OCI-LY3 (cell line): ENCODE results near the gene PPDPF.
"Not testable (repeated sequence)": the region's sequence is repeated elsewhere in the genome, so short reads cannot be mapped to it uniquely, and the experiment has no call there.

Source experiments
- H2AFZ ChIP-seq: fragments of 200-600, 300-600 bp; shearing (Covaris generic); 2 replicates; pipeline ENCODE4 v1.6.0; 2014; ENCODE audit warnings: antibody characterized with exemption, low read depth, low read length
- H3K27ac ChIP-seq: fragments of 200-600, 300-600 bp; sonication (generic); 2 replicates; pipeline ENCODE4 v1.5.1; 2014; ENCODE audit warnings: mild to moderate bottlenecking, low read length, moderate library complexity, mixed read lengths
- H3K27me3 ChIP-seq: fragments of 200-600, 300-600 bp; sonication (generic); 2 replicates; pipeline ENCODE4 v1.6.1; 2014; ENCODE audit warnings: low read depth, low read length, mixed read lengths
- H3K36me3 ChIP-seq: fragments of 200-600, 300-600 bp; sonication (generic); replicated peaks from 2 replicates; pipeline ENCODE3; 2014; ENCODE audit warnings: low read depth, low read length, mixed read lengths
- H3K4me1 ChIP-seq: fragments of 300-600, 200-600 bp; sonication (generic); 2 replicates; pipeline ENCODE4 v1.6.1; 2014; ENCODE audit warnings: low read length, mixed read lengths
- H3K4me2 ChIP-seq: fragments of 200-600, 300-600 bp; sonication (generic); 2 replicates; pipeline ENCODE4 v1.6.1; 2014; ENCODE audit warnings: low read length, mixed read lengths
- H3K4me3 ChIP-seq: fragments of 300-600, 200-600 bp; sonication (generic); 2 replicates; pipeline ENCODE4 v1.5.1; 2014; ENCODE audit warnings: antibody characterized with exemption, mild to moderate bottlenecking, low read length, moderate library complexity
- H3K79me2 ChIP-seq: fragments of 300-600, 200-600 bp; shearing (Covaris generic); 2 replicates; pipeline ENCODE4 v1.6.1; 2014; ENCODE audit warnings: mild to moderate bottlenecking, low read length, mixed read lengths
- H3K9ac ChIP-seq: fragments of 300-600, 200-600 bp; shearing (Covaris generic); 2 replicates; pipeline ENCODE4 v1.6.0; 2014; ENCODE audit warnings: mild to moderate bottlenecking, low read length, moderate library complexity
- H3K9me3 ChIP-seq: fragments of 200-600, 300-600 bp; shearing (Covaris generic); 2 replicates; pipeline ENCODE4 v1.6.1; 2014; ENCODE audit warnings: low read length, mixed read lengths; ENCODE audit not compliant: insufficient read depth
- H4K20me1 ChIP-seq: fragments of 200-600, 300-600 bp; sonication (generic); 2 replicates; pipeline ENCODE4 v1.6.1; 2016; ENCODE audit warnings: low read length, mixed read lengths; ENCODE audit not compliant: insufficient read depth
- EZH2phosphoT487 ChIP-seq: fragments of 200-600 bp; shearing (Covaris generic); IDR thresholded peaks from 2 replicates; pipeline ENCODE4 v1.6.1; 2018; ENCODE audit warnings: antibody characterized with exemption, mixed run types, low read depth
- TF ChIP-seq, protein P1 (sequence below): fragments of 200-600, 300-600 bp; sonication (generic); IDR thresholded peaks from 2 replicates; pipeline ENCODE4 v1.5.1; 2014; ENCODE audit warnings: antibody characterized with exemption, low read length, low read depth

The PPDPF gene

DNA sequence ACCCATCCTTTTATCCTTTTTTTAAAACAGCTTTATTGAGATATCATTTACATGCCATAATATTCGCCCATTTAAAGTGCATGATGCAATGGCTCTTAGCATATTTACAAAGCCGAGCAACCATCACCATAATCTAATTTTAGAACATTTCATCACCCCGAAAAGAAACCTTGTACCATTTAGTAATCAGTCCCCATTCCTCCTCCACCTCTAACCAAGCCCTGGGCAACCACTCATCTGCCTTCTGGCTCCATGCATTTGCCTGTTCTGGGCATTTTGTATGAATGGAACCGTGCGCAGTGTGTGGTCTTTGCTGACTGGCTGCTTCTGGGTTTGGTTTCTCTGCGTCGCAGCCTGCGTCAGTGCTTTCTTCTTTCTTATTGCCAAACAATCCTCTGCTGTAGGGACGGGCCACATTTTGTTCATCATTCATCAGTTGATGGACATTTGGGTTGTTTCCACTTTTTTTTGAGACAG, 11.4 kb upstream of the PPDPF start:
- H3K4me1 ChIP-seq = no peaks in the 10 kb centered on the region
- no peak overlapping the region for H3K4me2 ChIP-seq
- no peaks in the 10 kb centered on the region for H4K20me1 ChIP-seq
- H3K79me2 ChIP-seq = no peaks in the 10 kb centered on the region
- no peak overlapping the region for H3K9ac ChIP-seq
- no peak overlapping the region for H2AFZ ChIP-seq
- H3K9me3 ChIP-seq = no peaks in the 10 kb centered on the region
- no peak for TF ChIP-seq EZH2phosphoT487
- TF ChIP-seq, protein P1, sequence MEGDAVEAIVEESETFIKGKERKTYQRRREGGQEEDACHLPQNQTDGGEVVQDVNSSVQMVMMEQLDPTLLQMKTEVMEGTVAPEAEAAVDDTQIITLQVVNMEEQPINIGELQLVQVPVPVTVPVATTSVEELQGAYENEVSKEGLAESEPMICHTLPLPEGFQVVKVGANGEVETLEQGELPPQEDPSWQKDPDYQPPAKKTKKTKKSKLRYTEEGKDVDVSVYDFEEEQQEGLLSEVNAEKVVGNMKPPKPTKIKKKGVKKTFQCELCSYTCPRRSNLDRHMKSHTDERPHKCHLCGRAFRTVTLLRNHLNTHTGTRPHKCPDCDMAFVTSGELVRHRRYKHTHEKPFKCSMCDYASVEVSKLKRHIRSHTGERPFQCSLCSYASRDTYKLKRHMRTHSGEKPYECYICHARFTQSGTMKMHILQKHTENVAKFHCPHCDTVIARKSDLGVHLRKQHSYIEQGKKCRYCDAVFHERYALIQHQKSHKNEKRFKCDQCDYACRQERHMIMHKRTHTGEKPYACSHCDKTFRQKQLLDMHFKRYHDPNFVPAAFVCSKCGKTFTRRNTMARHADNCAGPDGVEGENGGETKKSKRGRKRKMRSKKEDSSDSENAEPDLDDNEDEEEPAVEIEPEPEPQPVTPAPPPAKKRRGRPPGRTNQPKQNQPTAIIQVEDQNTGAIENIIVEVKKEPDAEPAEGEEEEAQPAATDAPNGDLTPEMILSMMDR = no peak
- H3K36me3 ChIP-seq = no peaks in the 10 kb centered on the region
- no peak overlapping the region for H3K4me3 ChIP-seq
- H3K27me3 ChIP-seq = peaks cover 6% of the 10 kb centered on the region; the same call in 1 of the 2 replicates
- no peak overlapping the region for H3K27ac ChIP-seq

DNA sequence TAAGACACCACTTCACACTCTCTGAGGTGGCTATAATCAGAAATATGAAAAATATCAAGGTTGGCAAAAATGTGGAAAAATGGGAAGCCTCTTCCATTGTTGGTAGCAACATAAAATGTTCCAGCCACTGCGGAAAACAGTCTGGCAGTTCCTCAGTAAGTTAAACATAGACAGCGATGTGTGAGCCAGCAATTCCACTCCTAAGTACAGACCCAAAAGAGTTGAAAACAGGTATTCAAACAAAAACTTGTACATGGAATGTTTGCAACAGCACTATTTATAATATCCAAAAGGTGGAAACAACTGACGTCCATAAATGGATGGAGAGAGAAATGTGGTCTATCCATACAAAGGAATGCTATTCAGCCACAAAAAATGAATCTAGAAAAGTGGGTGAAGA, 7.4 kb upstream of the PPDPF start:
- no peaks in the 10 kb centered on the region for H3K36me3 ChIP-seq
- no peaks in the 10 kb centered on the region for H4K20me1 ChIP-seq
- no peak overlapping the region for H2AFZ ChIP-seq
- no peaks in the 10 kb centered on the region for H3K4me1 ChIP-seq
- no peak for TF ChIP-seq EZH2phosphoT487
- no peak overlapping the region for H3K4me2 ChIP-seq
- no peak overlapping the region for H3K4me3 ChIP-seq
- H3K79me2 ChIP-seq = no peaks in the 10 kb centered on the region
- no peak overlapping the region for H3K9ac ChIP-seq
- H3K27ac ChIP-seq = no peak overlapping the region
- no peaks in the 10 kb centered on the region for H3K9me3 ChIP-seq
- peaks cover 5% of the 10 kb centered on the region; the same call in 1 of the 2 replicates for H3K27me3 ChIP-seq

DNA sequence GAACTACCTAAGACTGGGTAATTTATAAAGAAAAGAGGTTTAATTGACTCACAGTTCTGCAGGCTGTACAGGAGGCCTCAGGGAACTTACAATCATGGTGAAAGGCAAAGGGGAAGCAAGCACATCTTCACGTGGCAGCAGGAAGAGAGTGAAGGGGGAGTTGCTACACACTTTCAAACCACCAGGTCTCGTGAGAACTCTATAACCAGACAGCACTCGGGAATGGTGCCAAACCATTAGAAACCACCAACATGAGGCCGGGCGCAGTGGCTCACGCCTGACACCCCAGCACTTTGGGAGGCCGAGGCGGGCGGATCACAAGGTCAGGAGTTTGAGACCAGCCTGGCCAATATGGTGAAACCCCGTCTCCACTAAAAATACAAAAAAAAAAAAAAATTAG, 6.0 kb upstream of the PPDPF start:
- H3K9ac ChIP-seq, H3K9me3 ChIP-seq, H3K36me3 ChIP-seq, H3K4me2 ChIP-seq, H2AFZ ChIP-seq, H3K27me3 ChIP-seq, H3K4me3 ChIP-seq, H3K4me1 ChIP-seq, H3K79me2 ChIP-seq, H3K27ac ChIP-seq, H4K20me1 ChIP-seq: not testable (repeated sequence)

DNA sequence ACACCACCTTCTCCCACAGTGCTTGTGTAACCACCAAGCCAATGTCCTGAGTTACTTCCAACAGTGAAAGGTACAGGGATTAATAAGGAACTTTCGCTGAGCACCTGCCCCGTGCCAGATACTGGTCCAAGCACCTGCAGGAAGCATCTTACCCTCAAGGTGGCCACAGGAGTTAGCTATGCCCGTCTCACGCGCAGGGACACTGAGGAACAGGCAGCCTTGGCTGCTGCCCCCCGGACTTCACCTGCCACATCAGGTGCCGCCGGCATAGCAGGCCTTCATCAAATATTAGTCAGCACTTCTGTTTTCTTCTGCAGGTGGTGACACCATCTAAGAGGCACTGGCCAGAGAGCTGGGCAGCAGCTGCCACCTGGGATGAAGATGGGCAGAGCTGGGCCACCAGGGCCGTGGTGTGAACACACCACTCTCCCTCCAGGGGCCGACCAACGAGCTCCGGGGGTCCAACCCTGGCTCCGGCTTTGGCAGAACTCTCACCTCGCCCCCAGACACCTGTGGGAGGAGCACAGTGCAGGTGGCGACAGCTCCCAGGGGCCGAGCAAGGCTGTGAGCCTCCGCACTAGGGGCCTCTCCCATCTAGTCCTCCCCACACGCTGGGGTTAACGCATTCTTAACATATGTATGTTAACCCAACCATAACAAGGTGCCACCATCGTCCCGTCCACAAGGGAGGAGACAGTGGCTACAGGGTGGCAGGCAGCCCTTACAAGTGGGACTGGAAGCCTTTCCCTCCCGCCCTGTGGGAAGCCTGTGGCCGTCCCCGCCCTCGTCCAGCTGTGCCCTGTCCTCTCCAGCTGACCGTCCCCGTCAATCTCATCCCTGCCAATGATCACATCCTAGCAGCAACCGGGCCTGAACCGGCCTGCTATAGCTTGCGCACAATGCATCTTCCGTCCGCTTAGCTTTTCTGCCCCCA, 2.9 kb upstream of the PPDPF start:
- no peaks in the 10 kb centered on the region for H3K9me3 ChIP-seq
- H3K27ac ChIP-seq = no peak overlapping the region
- H3K4me1 ChIP-seq = no peaks in the 10 kb centered on the region
- no peak overlapping the region for H3K4me2 ChIP-seq
- peaks cover 5% of the 10 kb centered on the region; the same call in 1 of the 2 replicates for H3K27me3 ChIP-seq
- H3K79me2 ChIP-seq = no peaks in the 10 kb centered on the region
- TF ChIP-seq EZH2phosphoT487 = no peak
- TF ChIP-seq, protein P1 = no peak
- no peaks in the 10 kb centered on the region for H4K20me1 ChIP-seq
- H2AFZ ChIP-seq = no peak overlapping the region
- no peak overlapping the region for H3K4me3 ChIP-seq
- no peaks in the 10 kb centered on the region for H3K36me3 ChIP-seq
- H3K9ac ChIP-seq = no peak overlapping the region

DNA sequence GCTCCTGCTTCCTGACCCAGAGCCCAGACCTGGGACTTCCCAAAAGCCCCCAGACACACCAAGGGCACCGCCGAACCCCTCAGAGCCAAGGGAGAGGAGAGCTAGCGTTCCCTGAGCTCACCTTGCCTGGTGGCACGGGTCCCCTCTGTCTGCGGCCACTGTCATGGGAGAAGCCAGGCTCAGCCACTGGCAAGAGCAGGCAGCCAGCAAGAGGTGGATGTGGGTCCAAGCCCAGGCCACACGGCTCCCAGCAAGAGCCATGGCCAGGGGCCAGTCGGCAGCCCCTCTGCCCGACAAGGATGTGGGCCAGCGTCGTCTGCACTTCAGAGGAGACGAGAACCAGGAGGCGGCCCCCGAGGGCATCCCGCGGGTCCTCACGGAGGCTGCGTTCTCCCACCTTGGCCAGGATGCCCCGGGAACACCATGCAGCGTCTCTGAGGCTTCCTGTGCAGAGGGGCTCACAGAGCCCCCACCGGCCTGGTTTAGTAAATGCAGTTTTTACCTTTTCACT, 2.2 kb upstream of the PPDPF start:
- TF ChIP-seq EZH2phosphoT487 = no peak
- H3K27me3 ChIP-seq = peaks cover 2% of the 10 kb centered on the region; the same call in 1 of the 2 replicates

More for the DNA sequence above, 2.2 kb upstream of the PPDPF start:
- no peaks in the 10 kb centered on the region for H3K36me3 ChIP-seq
- no peaks in the 10 kb centered on the region for H3K4me1 ChIP-seq
- H3K4me3 ChIP-seq = no peak overlapping the region
- no peaks in the 10 kb centered on the region for H4K20me1 ChIP-seq
- H2AFZ ChIP-seq = no peak overlapping the region
- no peak overlapping the region for H3K4me2 ChIP-seq
- no peak overlapping the region for H3K27ac ChIP-seq
- no peaks in the 10 kb centered on the region for H3K79me2 ChIP-seq
- peaks cover under 1% of the 10 kb centered on the region; the same call in 1 of the 2 replicates for H3K9me3 ChIP-seq
- no peak overlapping the region for H3K9ac ChIP-seq
